Esophagus mucosa (tissue), 1 donor: ENCODE measurements around the gene SURF6. TPM values are rescaled to one million over a fixed set of nuclear protein-coding genes. Genes with fewer than 3 reads are reported as not detected.
"Not testable (repeated sequence)": the region's sequence is repeated elsewhere in the genome, so short reads cannot be mapped to it uniquely, and the experiment has no call there.

Experiments used
- ATAC-seq: fragments of 200-7000 bp; cut with Tn5 transposase; one replicate; pipeline ENCODE4 v1.9.1; 2020
- total RNA-seq: library from RNA; stranded (reverse); gene quantifications from one replicate; pipeline ENCODE4 v1.2.4, GENCODE V29; 2023
- donor health status: DM: yes; HTN: yes; CAD: no.

Gene SURF6
- total RNA-seq, 1 donor from 2014 or later: 9.9 TPM

DNA sequence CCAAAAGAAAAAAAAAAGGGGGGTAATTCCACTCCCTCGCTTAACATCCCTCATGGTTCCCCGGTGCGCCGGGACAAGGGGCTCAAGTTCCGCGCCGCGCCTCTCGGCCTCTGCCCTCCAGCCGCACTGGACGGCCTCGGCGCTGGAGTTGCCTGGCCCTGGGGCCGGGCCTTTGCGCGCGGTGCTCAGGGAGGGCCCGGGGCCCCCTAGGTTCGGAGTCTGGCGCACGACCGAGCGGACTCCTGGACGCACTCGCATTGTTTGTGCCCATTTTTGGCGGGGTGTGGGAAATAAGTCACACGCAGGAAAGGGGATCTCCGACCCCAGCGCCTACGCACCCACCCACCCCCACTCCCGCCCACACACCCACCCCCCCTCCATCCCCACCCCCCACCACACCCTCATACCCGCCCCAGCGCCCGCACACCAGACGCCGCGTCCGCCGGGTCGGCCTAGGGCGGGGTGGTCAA, 11.6 kb upstream of the SURF6 start:
- ATAC-seq: peak; percentile 43

GRCh38 chr9:133346021-133346785, 10.2 kb upstream of the SURF6 start:
- ATAC-seq: peak; percentile 0

DNA sequence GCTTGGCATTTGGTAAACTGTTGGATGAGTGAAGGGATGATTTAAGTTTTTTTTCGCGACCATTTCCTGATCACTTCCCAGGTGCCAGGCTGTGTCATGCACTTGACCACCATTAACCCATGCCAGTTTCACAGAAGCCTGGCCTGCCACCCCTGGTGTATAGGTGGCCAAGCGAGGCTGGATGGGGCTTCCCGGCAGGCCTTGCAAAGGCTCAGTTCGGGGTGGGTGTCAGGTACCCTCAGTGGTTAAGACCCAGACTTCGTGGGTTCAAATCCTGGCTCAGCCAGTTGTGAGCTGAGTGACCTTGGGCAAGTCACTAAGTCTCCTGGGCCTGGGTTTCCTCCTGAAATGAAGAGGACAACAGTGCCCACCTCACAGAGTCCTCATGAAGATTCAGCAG, 9.6 kb upstream of the SURF6 start:
- ATAC-seq: no peak

DNA sequence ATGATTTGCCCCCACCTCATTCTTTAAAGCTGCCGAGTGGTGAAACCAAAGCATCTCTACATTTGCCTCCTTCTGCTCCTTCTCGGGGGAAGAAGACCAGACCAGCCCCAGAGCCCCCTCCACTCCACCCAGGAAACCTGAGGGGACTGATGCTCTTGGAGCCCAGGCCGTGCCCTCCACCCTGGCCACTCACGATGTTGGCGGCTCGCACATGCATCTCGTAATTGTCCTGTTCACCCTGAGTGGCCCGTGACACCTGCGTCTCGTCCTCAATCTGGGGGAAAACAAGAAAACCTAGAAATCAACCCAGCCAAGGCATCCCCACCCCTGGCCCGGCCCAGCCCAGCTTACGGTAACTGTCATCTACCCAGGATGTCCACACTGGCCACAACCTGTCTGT, 9.0 kb upstream of the SURF6 start:
- ATAC-seq: no peak

GRCh38 chr9:133344071-133344470, 8.1 kb upstream of the SURF6 start:
- no peak for ATAC-seq

GRCh38 chr9:133342570-133342969, 6.6 kb upstream of the SURF6 start:
- ATAC-seq: no peak

GRCh38 chr9:133342069-133342406, 6.0 kb upstream of the SURF6 start:
- no peak for ATAC-seq

GRCh38 chr9:133341369-133342068, 5.5 kb upstream of the SURF6 start:
- peak; percentile 4 for ATAC-seq

DNA sequence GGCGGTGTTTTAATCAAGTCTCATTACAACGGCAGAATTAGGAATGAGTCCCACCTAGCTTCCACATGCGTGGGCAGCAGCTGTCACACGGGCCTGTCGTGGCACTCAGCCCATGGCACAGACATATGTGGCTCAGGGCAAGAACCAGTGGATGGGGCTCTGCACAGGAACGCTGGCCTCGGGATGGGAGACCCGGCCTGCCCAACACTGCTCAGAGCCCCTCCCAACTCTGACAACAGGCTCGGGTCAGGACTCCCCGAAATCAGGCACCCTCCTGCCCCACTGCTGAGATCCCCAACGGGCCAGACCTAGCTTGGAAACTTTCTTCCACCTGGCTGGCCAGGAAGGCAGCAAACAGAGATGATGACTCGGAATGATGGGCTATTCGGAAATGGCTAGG, 4.9 kb upstream of the SURF6 start:
- ATAC-seq: no peak

DNA sequence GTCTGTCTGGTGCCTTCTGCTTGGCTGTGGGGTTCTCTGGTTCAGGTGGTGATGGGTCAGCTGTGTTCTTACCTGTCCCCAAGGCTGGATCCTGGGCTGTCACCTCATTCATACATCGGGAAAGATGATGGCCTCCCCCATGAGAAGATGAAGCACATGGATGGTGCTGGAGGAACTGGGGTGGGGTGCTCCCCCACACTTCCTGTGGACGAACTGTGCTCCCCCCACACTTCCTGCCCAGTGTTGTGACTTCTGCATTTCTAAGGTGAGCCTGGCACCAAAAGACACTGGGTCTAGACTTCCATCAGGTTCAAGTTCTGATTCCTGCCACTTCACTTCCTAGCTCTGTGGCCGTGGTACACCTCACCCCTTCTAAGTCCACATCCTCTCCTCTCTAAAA, 4.3 kb upstream of the SURF6 start:
- ATAC-seq: no peak

DNA sequence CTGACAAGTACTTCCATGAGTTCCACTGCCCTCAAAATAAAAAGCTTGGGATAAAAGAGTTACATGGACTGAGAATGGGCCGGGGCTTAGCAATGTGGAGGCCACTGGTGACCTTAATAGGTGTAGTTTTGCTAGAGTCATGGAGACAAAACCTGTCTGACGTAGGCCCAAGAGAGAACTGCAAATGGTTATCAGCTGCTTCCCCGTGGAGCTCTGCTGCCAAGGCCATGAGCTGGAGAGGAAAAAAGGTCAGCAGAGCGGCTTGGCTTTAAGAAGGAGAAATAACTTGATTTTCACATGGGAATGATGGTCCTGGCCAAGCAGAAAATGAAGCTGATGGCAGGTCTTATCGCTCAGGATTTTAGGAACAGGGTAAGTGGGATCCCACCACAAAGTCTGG, 3.7 kb upstream of the SURF6 start:
- ATAC-seq: no peak

DNA sequence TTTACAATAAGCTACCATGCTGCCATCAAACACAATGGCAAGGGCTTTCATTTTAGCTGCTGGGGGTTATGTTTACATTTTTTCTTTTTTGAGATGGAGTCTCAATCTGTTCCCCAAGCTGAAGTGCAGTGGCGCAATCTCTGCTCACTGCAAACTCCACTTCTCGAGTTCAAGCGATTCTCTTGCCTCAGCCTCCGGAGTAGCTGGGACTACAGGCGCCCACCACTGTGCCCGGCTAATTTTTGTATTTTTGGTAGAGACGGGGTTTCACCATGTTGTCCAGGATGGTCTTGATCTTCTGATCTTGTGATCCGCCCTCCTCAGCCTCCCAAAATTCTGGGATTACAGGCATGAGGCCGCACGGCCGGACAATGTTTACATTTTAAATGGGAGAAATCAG, 1.1 kb downstream of the SURF6 start:
- not testable (repeated sequence) for ATAC-seq

DNA sequence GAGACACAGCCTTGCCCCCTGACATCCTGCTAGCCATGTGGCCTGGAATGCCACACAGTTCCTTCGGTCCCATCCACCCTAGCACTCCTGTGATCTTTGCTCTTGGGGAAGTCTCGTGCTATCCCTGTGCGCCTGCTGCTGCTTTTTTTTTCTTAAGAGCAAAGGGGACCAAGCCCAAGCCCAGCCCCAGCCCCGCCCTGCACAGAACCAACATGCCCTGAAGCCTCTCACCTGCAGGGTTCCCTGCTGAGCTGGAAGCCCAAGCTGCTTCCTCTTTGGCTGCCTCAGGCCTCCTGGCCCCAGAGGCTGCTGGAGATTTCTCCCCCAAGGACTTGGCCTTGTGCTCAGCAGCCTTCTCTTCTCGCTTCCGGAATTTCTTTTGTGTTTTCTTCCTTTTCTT, 1.8 kb downstream of the SURF6 start:
- ATAC-seq: peak; percentile 23

- no peak for ATAC-seq
These were observed 2.4 kb downstream of the SURF6 start for GRCh38 chr9:133333566-133333965.

GRCh38 chr9:133333011-133333410, 3.0 kb downstream of the SURF6 start:
- ATAC-seq: no peak

- ATAC-seq: no peak
These were observed 3.6 kb downstream of the SURF6 start for GRCh38 chr9:133332381-133332730.

- ATAC-seq: no peak
These were observed 4.2 kb downstream of the SURF6 start for GRCh38 chr9:133331641-133332380.

DNA sequence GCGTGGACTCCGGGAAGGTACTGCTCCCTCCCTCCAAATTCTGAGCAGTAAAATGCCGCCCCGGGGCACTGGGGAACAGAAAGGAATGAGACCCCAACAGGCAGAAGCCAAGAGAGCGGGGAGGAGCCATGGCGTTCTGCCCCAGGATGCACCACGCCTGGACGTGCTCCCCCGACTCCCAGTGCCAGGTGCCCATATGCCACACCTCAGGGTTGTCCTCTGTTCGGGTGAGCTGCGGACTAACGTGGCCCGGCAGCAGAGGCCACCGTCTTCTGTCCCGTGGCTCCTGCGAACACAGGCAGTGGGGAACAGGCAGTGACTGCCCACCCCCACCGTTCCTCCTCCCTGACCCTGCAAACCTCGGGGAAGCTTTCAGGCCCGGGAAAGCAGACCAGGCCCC, 4.8 kb downstream of the SURF6 start:
- ATAC-seq: no peak

GRCh38 chr9:133329306-133330156, 6.5 kb downstream of the SURF6 start:
- not testable (repeated sequence) for ATAC-seq

DNA sequence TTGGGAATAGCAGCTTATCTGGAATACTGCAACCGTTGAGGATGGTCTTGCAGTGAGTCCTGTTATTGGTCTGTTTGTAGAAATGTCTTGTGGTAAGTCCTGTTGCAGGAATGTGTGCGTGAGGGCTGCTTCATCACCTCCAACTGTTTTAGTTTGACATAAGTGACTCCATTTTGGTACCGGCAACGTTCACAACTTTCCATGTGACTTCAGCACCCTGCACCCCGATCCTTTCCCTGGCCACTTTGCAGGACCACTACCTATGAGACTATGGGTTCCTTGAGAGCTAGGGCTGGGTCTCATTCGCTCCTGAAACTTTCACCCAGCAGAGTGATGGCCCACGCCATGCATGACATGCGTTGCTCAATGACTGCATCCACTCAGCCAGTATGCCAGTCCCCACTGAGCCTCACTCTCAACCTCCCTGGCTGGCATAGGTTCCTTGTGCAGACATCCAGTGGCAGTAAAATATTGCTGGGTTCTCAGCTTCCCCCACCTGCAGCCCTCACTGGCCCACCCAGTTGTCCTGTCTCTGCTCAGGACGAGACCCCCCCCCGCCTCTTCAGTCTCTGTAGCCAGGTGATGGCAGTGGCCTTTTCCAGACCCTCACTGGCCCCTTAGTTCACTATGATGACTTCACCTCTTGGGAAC, 8.0 kb downstream of the SURF6 start:
- peak; percentile 11 for ATAC-seq

DNA sequence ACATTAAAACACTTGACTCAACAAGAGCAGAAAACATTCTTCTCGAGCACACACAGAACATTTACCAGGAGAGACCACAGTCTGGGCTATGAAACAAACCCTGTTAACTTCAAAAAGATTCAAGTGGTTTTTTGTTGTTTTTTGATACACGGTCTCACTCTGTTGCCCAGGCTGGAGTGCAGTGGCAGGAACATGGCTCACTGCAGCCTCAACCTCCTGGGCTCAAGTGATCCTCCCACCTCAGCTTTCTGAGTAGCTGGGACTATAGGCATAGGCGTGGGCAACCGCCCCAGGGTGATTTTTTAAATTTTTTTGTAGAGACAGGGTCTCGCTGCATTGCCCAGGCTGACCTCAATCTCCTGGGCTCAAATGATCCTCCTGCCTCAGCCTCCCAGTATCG, 9.0 kb downstream of the SURF6 start:
- not testable (repeated sequence) for ATAC-seq
